H9 (cell line): Measurements from ENCODE around the gene SEMA3F. TPM values are rescaled to one million over a fixed set of nuclear protein-coding genes. Genes with fewer than 3 reads are reported as not detected.

ENCODE experiments used
- DNase-seq: peaks from one replicate; pipeline ENCODE4 v3.0.0-alpha.2; 2017
- H2AFZ ChIP-seq: one replicate; pipeline ENCODE4 v1.6.1; 2013; ENCODE audit warnings: mild to moderate bottlenecking, low read length, control low read depth, moderate library complexity
- H2AK5ac ChIP-seq: 2 replicates; pipeline ENCODE4 v1.6.1; 2013; ENCODE audit warnings: low read length, control low read depth, mixed read lengths; ENCODE audit not compliant: insufficient read length
- H2BK120ac ChIP-seq: one replicate; pipeline ENCODE4 v1.6.1; 2013; ENCODE audit warnings: low read depth, mild to moderate bottlenecking, low read length, control low read depth, inconsistent platforms; ENCODE audit not compliant: poor library complexity, severe bottlenecking
- H2BK12ac ChIP-seq: 2 replicates; pipeline ENCODE4 v1.6.1; 2013; ENCODE audit warnings: low read length, control low read depth, mixed read lengths, low read depth; ENCODE audit not compliant: insufficient read length
- H2BK15ac ChIP-seq: 2 replicates; pipeline ENCODE4 v1.6.1; 2013; ENCODE audit warnings: low read depth, low read length, control low read depth
- H2BK20ac ChIP-seq: one replicate; pipeline ENCODE4 v1.6.1; 2013; ENCODE audit warnings: low read depth, mild to moderate bottlenecking, low read length, control low read depth, inconsistent platforms; ENCODE audit not compliant: poor library complexity, severe bottlenecking
- H2BK5ac ChIP-seq: 2 replicates; pipeline ENCODE4 v1.6.1; 2013; ENCODE audit warnings: low read length, control low read depth, mixed read lengths; ENCODE audit not compliant: insufficient read length
- H3K14ac ChIP-seq: 2 replicates; pipeline ENCODE4 v1.6.1; 2013; ENCODE audit warnings: low read length, control low read depth; ENCODE audit not compliant: insufficient read depth
- H3K18ac ChIP-seq: 2 replicates; pipeline ENCODE4 v1.6.1; 2013; ENCODE audit warnings: low read depth, mild to moderate bottlenecking, mixed read lengths, low read length, control low read depth; ENCODE audit not compliant: insufficient read length
- H3K23ac ChIP-seq: 2 replicates; pipeline ENCODE4 v1.6.1; 2013; ENCODE audit warnings: low read length, control low read depth, mixed read lengths, low read depth; ENCODE audit not compliant: insufficient read length
- H3K23me2 ChIP-seq: 2 replicates; pipeline ENCODE4 v1.6.1; 2013; ENCODE audit warnings: low read depth, mild to moderate bottlenecking, mixed read lengths, low read length, control low read depth; ENCODE audit not compliant: insufficient read length, poor library complexity, severe bottlenecking
- H3K27ac ChIP-seq: 2 replicates; pipeline ENCODE4 v1.5.1; 2013; ENCODE audit warnings: low read length, control low read depth, mixed read lengths, low read depth; ENCODE audit not compliant: insufficient read length
- H3K27me3 ChIP-seq: 2 replicates; pipeline ENCODE4 v1.6.1; 2013; ENCODE audit warnings: low read length, control low read depth, inconsistent platforms; ENCODE audit not compliant: insufficient read depth
- H3K4ac ChIP-seq: 2 replicates; pipeline ENCODE4 v1.6.1; 2013; ENCODE audit warnings: low read depth, mild to moderate bottlenecking, control low read depth, inconsistent platforms, low read length, moderate library complexity
- H3K4me1 ChIP-seq: 2 replicates; pipeline ENCODE4 v1.6.1; 2013; ENCODE audit warnings: low read length, control low read depth, inconsistent platforms; ENCODE audit not compliant: insufficient read depth
- H3K4me2 ChIP-seq: 2 replicates; pipeline ENCODE4 v1.6.1; 2013; ENCODE audit warnings: low read length, control low read depth, mixed read lengths; ENCODE audit not compliant: insufficient read length, insufficient read depth
- H3K56ac ChIP-seq: 2 replicates; pipeline ENCODE4 v1.6.1; 2013; ENCODE audit warnings: low read depth, mild to moderate bottlenecking, mixed read lengths, low read length, control low read depth; ENCODE audit not compliant: insufficient read length
- H3K79me1 ChIP-seq: 2 replicates; pipeline ENCODE4 v1.6.1; 2013; ENCODE audit warnings: low read depth, mild to moderate bottlenecking, moderate library complexity, low read length, control low read depth, inconsistent platforms; ENCODE audit not compliant: insufficient read depth, poor library complexity, severe bottlenecking
- H3K79me2 ChIP-seq: 2 replicates; pipeline ENCODE4 v1.6.1; 2013; ENCODE audit warnings: low read length, control low read depth, inconsistent platforms; ENCODE audit not compliant: insufficient read depth
- H3K9ac ChIP-seq: 2 replicates; pipeline ENCODE4 v1.6.1; 2013; ENCODE audit warnings: low read length, control low read depth, mixed read lengths; ENCODE audit not compliant: insufficient read length; ENCODE audit errors: extremely low read depth
- H3K9me3 ChIP-seq: one replicate; pipeline ENCODE4 v1.6.1; 2013; ENCODE audit warnings: low read depth, low read length, inconsistent platforms; ENCODE audit not compliant: control insufficient read depth
- H3T11ph ChIP-seq: one replicate; pipeline ENCODE4 v1.6.1; 2013; ENCODE audit warnings: mild to moderate bottlenecking, low read length, control low read depth, inconsistent platforms
- H4K20me1 ChIP-seq: one replicate; pipeline ENCODE4 v1.6.1; 2013; ENCODE audit not compliant: control insufficient read depth, insufficient read length, insufficient read depth
- H4K5ac ChIP-seq: 2 replicates; pipeline ENCODE4 v1.6.1; 2013; ENCODE audit warnings: low read depth, mild to moderate bottlenecking, mixed read lengths, low read length, control low read depth; ENCODE audit not compliant: insufficient read length
- H4K8ac ChIP-seq: replicated peaks from 2 replicates; pipeline ENCODE4 v1.6.1; 2013; ENCODE audit warnings: low read length, control low read depth, mixed read lengths, low read depth; ENCODE audit not compliant: insufficient read length
- H4K91ac ChIP-seq: 2 replicates; pipeline ENCODE4 v1.6.1; 2013; ENCODE audit warnings: low read depth, mild to moderate bottlenecking, moderate library complexity, mixed read lengths, low read length, control low read depth; ENCODE audit not compliant: insufficient read length
- H3K27ac Mint-ChIP-seq, 3 experiments: 2 replicates in 2 of 3; 3 replicates in 1 of 3; pipeline ENCODE4 v1.8.0; 2020 to 2021; ENCODE audit warnings: mixed read lengths in 3 of 3, mild to moderate bottlenecking in 1 of 3, moderate library complexity in 1 of 3
- H3K27me3 Mint-ChIP-seq: 2 replicates; pipeline ENCODE4 v1.8.0; 2021; ENCODE audit warnings: low read depth, mild to moderate bottlenecking, moderate library complexity, mixed read lengths
- H3K36me3 Mint-ChIP-seq, 3 experiments: 2 replicates in 2 of 3; 3 replicates in 1 of 3; pipeline ENCODE4 v1.8.0; 2020 to 2021; ENCODE audit warnings: low read depth in 3 of 3, mixed read lengths in 3 of 3; ENCODE audit not compliant: insufficient read depth in 1 of 3
- H3K4me1 Mint-ChIP-seq, 2 experiments: 2 replicates each; pipeline ENCODE4 v1.8.0; 2020; ENCODE audit warnings: mixed read lengths in 2 of 2
- H3K4me3 Mint-ChIP-seq, 2 experiments: 2 replicates in 1 of 2; 3 replicates in 1 of 2; pipeline ENCODE4 v1.8.0; 2020 to 2021; ENCODE audit warnings: mild to moderate bottlenecking in 2 of 2, mixed read lengths in 2 of 2, moderate library complexity in 1 of 2
- H3K9me3 Mint-ChIP-seq, 2 experiments: 2 replicates in 1 of 2; 3 replicates in 1 of 2; pipeline ENCODE4 v1.8.0; 2020; ENCODE audit warnings: mild to moderate bottlenecking in 2 of 2, mixed read lengths in 2 of 2, moderate library complexity in 1 of 2
- WGBS: extraction: QIAGEN DNeasy Blood & Tissue Kit; methylation state at CpG from one replicate; pipeline ENCODE4 v1.1.7; 2013; ENCODE audit warnings: missing lambda C conversion rate, low lambda C conversion rate, mixed read lengths; ENCODE audit not compliant: insufficient read length; ENCODE audit errors: extremely low coverage; 5-methylcytosine and 5-hydroxymethylcytosine counted together
- total RNA-seq: library from RNA; stranded (reverse); gene quantifications from 2 replicates; pipeline ENCODE4 v1.2.1, GENCODE V29; 2021
- TF ChIP-seq, protein P1 (sequence below): fragments of 200-600 bp; sonication (generic); conservative IDR thresholded peaks from 3 replicates; pipeline ENCODE4 v1.8.0; 2021; ENCODE audit warnings: antibody characterized with exemption, mild to moderate bottlenecking

The SEMA3F gene
- total RNA-seq, 1 experiment from 2014 or later: 14.3 TPM

GRCh38 chr3:50123394-50124051 lies 31.6 kb upstream of the SEMA3F start:
- H2BK12ac ChIP-seq: no peak overlapping the region
- Mint-ChIP-seq H3K9me3 (no peaks in the 10 kb centered on the region), H3K4me1 (peaks cover 27 to 41% of the 10 kb centered on the region in 2 experiments), H3K27me3 (peaks cover 4% of the 10 kb centered on the region; the same call in 1 of the 2 replicates), H3K27ac (peak overlapping the region in 1 of 3 experiments; percentile 61; a peak in 2 of 7 replicates), H3K4me3 (no peak overlapping the region), H3K36me3 (peaks cover 10 to 18% (median 13%) of the 10 kb centered on the region in 3 experiments)
- H2BK120ac ChIP-seq: no peak overlapping the region
- H2AFZ ChIP-seq: no peak overlapping the region
- no peaks in the 10 kb centered on the region for H3K9me3 ChIP-seq
- H3K4me1 ChIP-seq: peaks cover 4% of the 10 kb centered on the region; the same call in 1 of the 2 replicates
- no peak overlapping the region for H3K9ac ChIP-seq
- no peak overlapping the region for H2BK20ac ChIP-seq
- H4K8ac ChIP-seq: no peak overlapping the region
- H3K56ac ChIP-seq: no peak overlapping the region
- H4K91ac ChIP-seq: no peak overlapping the region
- H2BK5ac ChIP-seq: no peak overlapping the region
- H3K27me3 ChIP-seq: no peaks in the 10 kb centered on the region
- H3K27ac ChIP-seq: no peak overlapping the region
- no peak overlapping the region for H2BK15ac ChIP-seq
- no peak overlapping the region for H3K4ac ChIP-seq
- TF ChIP-seq, protein P1, sequence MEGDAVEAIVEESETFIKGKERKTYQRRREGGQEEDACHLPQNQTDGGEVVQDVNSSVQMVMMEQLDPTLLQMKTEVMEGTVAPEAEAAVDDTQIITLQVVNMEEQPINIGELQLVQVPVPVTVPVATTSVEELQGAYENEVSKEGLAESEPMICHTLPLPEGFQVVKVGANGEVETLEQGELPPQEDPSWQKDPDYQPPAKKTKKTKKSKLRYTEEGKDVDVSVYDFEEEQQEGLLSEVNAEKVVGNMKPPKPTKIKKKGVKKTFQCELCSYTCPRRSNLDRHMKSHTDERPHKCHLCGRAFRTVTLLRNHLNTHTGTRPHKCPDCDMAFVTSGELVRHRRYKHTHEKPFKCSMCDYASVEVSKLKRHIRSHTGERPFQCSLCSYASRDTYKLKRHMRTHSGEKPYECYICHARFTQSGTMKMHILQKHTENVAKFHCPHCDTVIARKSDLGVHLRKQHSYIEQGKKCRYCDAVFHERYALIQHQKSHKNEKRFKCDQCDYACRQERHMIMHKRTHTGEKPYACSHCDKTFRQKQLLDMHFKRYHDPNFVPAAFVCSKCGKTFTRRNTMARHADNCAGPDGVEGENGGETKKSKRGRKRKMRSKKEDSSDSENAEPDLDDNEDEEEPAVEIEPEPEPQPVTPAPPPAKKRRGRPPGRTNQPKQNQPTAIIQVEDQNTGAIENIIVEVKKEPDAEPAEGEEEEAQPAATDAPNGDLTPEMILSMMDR: no peak
- H3K79me1 ChIP-seq: no peaks in the 10 kb centered on the region
- DNase-seq: no peak
- H3K23me2 ChIP-seq: no peaks in the 10 kb centered on the region
- WGBS: no CpG with 5 or more reads among the region's 4 CpGs
- H3T11ph ChIP-seq: no peak overlapping the region
- no peak overlapping the region for H3K14ac ChIP-seq
- H4K5ac ChIP-seq: no peak overlapping the region
- H3K23ac ChIP-seq: no peak overlapping the region
- no peak overlapping the region for H3K4me2 ChIP-seq
- no peaks in the 10 kb centered on the region for H4K20me1 ChIP-seq
- H3K18ac ChIP-seq: no peak overlapping the region
- no peaks in the 10 kb centered on the region for H3K79me2 ChIP-seq
- no peak overlapping the region for H2AK5ac ChIP-seq
